Urinary bladder (tissue), 4 donors: ENCODE data around the gene HSPA12A. TPM values are rescaled to one million over a fixed set of nuclear protein-coding genes. Genes with fewer than 3 reads are reported as not detected.

ENCODE experiments used
- DNase-seq: peaks from one replicate; pipeline ENCODE4 v3.0.0-alpha.2; 2015; ENCODE audit errors: extremely low spot score
- H3K27ac ChIP-seq: one replicate; pipeline ENCODE4 v1.5.1; 2013; ENCODE audit warnings: low read depth, mild to moderate bottlenecking, moderate library complexity
- H3K36me3 ChIP-seq: one replicate; pipeline ENCODE4 v1.6.1; 2013; ENCODE audit warnings: mild to moderate bottlenecking, moderate library complexity; ENCODE audit not compliant: insufficient read depth
- H3K4me1 ChIP-seq: one replicate; pipeline ENCODE4 v1.6.1; 2013; ENCODE audit warnings: mild to moderate bottlenecking, moderate library complexity; ENCODE audit not compliant: insufficient read depth
- H3K4me3 ChIP-seq: one replicate; pipeline ENCODE4 v1.5.1; 2013; ENCODE audit warnings: low read depth, low read length
- WGBS: extraction: QIAGEN DNeasy Blood & Tissue Kit; methylation state at CpG from one replicate; pipeline ENCODE4 v1.1.7; 2013; 5-methylcytosine and 5-hydroxymethylcytosine counted together
- polyA plus RNA-seq: library from polyadenylated mRNA; stranded (reverse); fragments of 200-250 nt; gene quantifications from one replicate; pipeline ENCODE4 v1.2.3, GENCODE V29; 2013
- total RNA-seq: library from RNA; depleted of rRNA; stranded (reverse); fragments of >200 nt; gene quantifications from one replicate; pipeline ENCODE4 v1.2.3, GENCODE V29; 2014
- donor health status: healthy with polysubstance abuse.
- donor health status: healthy.

The HSPA12A gene
- total and polyA plus RNA-seq, 2 donors, result 9.1 to 24.4 TPM

DNA sequence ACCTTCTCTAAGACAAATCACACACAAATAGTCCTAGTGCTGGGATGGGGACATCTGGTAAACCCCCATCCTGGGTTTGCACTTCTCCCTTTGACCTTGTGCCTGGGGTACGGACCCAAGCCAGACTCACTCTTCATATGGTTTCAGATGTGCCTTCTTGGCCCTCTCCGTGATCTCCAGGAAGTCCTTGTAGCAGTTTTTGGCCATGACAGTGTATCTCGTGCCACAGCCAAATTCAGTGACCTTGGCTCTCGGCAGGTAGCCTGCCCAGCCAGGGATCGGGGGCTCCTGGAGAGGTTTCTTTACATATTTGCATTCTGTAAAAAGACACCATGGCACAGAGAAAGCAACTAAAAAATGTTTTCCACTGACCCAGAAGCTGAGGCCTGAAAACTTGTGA, 77.7 kb downstream of the HSPA12A start:
- WGBS, result 93% methylated on average over 5 of the region's 5 CpGs
- no peak overlapping the region for H3K27ac ChIP-seq
- no peak for DNase-seq

DNA sequence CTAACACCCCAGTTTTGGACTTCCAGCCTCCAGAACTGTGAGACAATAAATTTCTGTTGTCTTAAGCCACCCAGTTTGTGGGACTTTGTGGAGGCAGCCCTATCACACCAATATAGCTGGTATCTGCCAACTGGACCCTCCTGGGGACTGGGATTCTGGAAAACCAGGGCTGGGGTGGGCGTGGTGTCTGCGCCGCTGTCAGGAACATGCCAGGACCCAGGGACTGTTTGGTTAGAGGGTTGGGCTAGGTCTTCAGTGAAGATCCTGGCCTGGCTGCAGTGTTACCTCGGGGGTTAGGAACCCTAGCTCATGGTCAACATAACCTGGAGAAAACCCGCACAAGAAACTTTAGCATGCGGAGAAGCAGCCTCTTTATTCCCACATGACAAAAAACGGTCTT, 79.0 kb downstream of the HSPA12A start:
- Histone ChIP-seq H3K4me1 (no peaks in the 10 kb centered on the region), H3K27ac (no peak overlapping the region), H3K36me3 (no peaks in the 10 kb centered on the region), H3K4me3 (no peak overlapping the region)
- no peak for DNase-seq
- WGBS, result 95% methylated on average over 7 of the region's 7 CpGs

More for the DNA sequence above, 77.7 kb downstream of the HSPA12A start:
- no peak overlapping the region for H3K4me3 ChIP-seq
- no peaks in the 10 kb centered on the region for H3K36me3 ChIP-seq
- H3K4me1 ChIP-seq, result no peaks in the 10 kb centered on the region

DNA sequence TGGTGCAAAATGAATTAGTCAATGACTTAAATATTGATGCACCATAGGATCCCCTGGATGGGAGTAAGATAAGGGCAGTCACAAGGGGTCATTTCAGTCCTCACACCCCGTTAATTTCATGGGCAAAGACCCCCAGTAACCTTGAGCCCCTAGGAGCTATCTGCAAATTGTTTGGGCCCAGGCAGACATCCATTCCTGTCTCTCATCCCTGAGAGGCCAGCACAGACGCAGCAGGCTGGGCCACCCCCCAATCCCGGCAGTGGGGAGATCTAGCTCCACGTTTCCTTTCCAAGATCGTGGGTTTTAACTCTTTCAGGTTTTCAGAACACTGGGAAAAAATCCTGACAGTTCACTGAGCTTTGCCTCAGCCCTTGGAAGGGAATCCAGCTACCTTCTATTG, 81.5 kb downstream of the HSPA12A start:
- no peak for DNase-seq
- WGBS, result 30% methylated on average over 5 of the region's 5 CpGs
- Histone ChIP-seq H3K36me3 (no peaks in the 10 kb centered on the region), H3K27ac (no peak overlapping the region), H3K4me3 (no peak overlapping the region), H3K4me1 (no peaks in the 10 kb centered on the region)

DNA sequence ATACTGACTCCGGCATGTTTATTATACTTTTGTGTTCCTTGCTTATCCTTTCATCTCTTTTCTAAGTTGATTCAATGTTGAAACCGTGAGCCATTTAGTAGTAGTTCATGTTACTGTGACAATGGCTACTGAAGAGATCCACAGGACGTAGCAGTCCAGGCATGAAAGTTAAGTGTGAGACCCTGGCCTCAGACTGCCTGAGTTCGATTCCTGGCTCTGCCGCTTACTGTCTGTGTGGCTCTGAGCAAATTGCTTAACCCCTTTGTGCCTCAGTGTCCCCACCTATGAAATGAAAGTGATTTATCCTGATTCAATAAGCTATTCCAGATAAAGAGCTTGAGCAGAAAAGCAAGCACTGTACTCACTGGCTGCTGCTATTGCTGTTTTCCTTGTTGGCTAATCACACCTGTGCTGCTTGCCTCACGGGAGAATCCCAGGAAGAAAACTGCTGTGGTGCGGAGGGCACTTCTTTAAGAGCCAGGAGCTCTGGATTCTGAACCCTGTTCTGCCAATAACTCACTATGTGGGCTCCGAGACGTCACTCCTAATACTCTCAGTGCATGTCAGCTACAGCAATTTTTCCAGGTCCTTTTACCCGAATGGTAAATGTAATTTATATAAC, 83.2 kb downstream of the HSPA12A start:
- Histone ChIP-seq H3K27ac (no peak overlapping the region), H3K4me1 (no peaks in the 10 kb centered on the region), H3K4me3 (no peak overlapping the region), H3K36me3 (no peaks in the 10 kb centered on the region)
- 79% methylated on average over 10 of the region's 10 CpGs for WGBS
- no peak for DNase-seq

DNA sequence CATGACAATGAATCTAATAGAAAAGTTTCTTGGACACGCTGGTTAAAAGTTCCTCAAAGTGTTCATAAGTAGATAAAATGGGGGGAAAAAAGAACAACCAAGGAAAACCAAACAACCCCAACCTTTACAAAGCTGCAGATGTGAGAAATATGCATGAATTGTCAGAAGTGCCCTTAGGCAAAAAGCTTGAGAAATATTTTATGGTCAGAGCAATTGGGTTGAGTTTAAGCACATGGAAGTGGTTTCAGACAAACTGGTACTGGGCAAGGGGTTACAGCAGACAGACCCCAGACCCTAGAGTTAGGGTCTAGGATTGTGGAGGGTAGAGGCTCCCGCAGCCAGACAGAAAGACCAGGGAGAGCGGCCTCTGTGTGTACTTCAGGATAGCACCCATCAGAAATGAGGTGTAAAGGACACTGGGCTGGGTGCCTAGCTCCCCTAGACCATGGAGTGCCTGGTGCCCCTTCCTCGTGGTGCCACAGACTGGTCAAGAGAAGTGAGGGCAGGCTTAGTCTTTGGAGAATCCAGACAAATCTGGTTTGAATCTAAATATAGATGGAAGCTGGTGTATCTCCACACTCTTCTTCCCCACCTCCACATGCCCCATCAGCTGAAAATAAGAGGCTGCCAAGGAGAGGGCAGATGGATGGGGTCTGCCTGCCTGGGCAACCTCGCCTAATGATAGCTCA, 84.4 kb downstream of the HSPA12A start:
- WGBS, result 87% methylated on average over 5 of the region's 5 CpGs
- Histone ChIP-seq H3K36me3 (no peaks in the 10 kb centered on the region), H3K4me3 (no peak overlapping the region), H3K27ac (no peak overlapping the region), H3K4me1 (no peaks in the 10 kb centered on the region)
- DNase-seq, result no peak

DNA sequence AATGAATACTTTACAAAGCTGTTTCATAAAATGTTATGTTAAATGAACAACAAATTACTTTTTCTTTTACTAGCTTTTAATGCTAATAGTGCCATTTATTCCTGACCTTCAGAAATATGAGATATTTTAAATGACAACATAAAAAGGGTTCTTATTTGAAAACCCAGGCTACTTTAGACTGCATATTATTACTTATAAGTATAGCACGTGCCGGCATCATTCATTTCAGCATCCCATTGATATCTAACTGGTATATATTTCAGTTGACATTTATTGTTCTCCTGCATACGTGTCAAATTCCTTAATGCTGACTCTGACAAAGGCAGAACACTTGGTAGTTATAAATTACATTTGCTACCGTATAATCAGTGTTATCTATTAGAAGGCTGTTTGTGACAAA, 86.3 kb downstream of the HSPA12A start:
- 70% methylated on average over 4 of the region's 4 CpGs for WGBS
- DNase-seq, result no peak
- H3K36me3 ChIP-seq, result no peaks in the 10 kb centered on the region

DNA sequence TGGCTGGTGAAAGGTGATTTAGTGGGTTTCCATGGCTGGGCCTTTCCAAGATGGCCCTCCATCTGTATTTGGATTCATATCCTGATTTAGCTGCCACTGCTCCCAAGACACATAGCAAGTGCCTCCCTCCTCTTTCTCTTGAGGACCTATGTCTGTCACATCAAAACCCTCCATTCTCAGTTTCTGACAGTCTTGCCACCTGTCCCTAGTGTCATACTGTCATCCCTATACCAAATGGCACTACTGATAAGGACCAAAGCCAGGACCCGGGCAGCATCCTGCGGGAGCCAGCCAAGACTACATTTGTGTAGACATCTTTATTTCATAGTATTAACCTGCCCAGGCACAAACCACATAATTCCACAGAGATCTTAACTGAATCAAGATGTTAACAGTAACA, 86.8 kb downstream of the HSPA12A start:
- Histone ChIP-seq H3K27ac (no peak overlapping the region), H3K4me1 (no peaks in the 10 kb centered on the region), H3K36me3 (no peaks in the 10 kb centered on the region), H3K4me3 (no peak overlapping the region)
- DNase-seq, result no peak
- WGBS, result 64% methylated on average over 2 of the region's 2 CpGs

More for the DNA sequence above, 86.3 kb downstream of the HSPA12A start:
- Histone ChIP-seq H3K4me1 (no peaks in the 10 kb centered on the region), H3K4me3 (no peak overlapping the region), H3K27ac (no peak overlapping the region)

DNA sequence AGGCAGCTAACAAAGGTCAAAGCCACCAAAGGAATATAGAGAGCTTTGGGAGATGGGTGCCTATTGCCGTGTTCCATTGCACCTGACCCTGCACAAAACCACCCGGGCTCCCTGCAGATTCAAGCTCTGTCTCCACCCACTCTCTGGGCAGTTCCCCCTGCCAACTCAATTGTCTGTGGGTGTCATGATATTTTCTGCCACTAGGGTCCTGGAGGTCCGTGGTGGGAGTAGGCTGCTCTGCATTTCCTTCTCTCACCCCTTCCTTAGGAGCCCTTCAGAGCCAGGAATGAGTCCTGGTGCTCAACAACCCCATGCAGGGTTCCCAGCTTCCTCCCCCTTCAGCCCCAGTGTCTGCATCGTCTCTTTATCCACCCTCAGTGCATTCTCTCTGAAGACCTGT, 87.5 kb downstream of the HSPA12A start:
- WGBS, result 59% methylated on average over 4 of the region's 4 CpGs
- DNase-seq, result no peak
- no peak overlapping the region for H3K27ac ChIP-seq

DNA sequence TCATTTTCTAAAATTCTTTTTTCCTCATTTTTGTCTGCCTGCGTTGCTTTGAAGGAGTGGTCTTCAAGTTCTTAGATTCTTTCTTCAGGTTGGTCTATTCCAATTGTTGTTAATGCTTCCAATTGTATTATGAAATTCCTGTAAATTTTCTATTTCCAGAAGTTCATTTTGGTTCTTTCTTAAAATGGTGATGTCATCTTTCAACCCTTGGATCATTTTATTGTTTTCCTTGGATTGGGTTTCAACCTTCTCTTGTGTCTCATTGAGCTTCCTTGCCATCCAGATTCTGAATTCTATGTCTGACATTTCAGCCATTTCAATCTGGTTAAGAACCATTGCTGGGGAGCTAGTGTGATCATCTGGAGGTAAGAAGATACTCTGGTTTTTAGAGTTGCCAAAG, 88.5 kb downstream of the HSPA12A start:
- Histone ChIP-seq H3K36me3 (no peaks in the 10 kb centered on the region), H3K4me3 (no peak overlapping the region), H3K4me1 (no peaks in the 10 kb centered on the region), H3K27ac (no peak overlapping the region)
- 96% methylated on average over 1 of the region's 1 CpG for WGBS
- DNase-seq, result no peak

More for the DNA sequence above, 87.5 kb downstream of the HSPA12A start:
- no peaks in the 10 kb centered on the region for H3K36me3 ChIP-seq
- H3K4me3 ChIP-seq, result no peak overlapping the region
- no peaks in the 10 kb centered on the region for H3K4me1 ChIP-seq

DNA sequence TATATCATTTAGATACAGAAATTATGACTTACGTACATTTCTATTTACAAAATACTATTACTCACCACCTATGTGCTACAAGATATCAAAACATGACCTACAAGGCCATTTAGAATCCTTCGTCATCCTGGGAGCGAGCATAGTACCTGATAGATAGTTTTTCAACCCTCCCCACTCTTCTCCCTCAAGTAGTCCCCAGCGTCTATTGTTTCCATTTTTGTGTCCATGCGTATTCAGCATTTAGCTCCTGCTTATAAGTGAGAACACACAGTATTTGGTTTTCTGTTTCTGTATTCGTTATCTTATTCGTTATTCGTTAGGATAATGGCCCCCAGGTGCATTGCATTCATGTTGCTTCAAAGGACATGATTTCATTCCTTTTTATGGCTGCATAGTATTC, 93.5 kb downstream of the HSPA12A start:
- H3K4me1 ChIP-seq, result no peaks in the 10 kb centered on the region
- WGBS, result 80% methylated on average over 8 of the region's 8 CpGs
- no peak overlapping the region for H3K4me3 ChIP-seq
- H3K36me3 ChIP-seq, result no peaks in the 10 kb centered on the region
- no peak for DNase-seq
- H3K27ac ChIP-seq, result no peak overlapping the region

DNA sequence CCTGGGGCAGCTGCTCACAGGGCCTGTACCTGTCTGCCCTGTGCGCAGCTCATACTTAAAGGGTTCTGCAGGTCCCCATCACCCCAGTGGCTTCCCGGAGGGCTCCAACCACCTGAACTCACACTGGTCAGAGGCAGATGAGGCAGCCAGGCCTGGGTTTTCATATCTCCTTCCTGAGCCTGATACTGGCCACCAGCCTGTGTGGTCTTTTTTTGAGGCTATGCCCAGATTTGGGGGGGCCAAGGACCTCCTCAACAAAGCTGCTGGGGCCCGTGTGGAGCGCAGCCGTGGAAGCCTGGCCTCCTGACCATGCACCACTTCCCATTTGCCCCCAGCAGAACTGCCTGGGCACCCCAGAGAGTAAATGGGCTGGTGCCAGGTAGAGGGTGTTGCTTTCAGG, 95.9 kb downstream of the HSPA12A start:
- no peaks in the 10 kb centered on the region for H3K36me3 ChIP-seq
- H3K4me3 ChIP-seq, result no peak overlapping the region
- WGBS, result 83% methylated on average over 5 of the region's 5 CpGs
- H3K4me1 ChIP-seq, result no peaks in the 10 kb centered on the region
- DNase-seq, result no peak
- no peak overlapping the region for H3K27ac ChIP-seq

DNA sequence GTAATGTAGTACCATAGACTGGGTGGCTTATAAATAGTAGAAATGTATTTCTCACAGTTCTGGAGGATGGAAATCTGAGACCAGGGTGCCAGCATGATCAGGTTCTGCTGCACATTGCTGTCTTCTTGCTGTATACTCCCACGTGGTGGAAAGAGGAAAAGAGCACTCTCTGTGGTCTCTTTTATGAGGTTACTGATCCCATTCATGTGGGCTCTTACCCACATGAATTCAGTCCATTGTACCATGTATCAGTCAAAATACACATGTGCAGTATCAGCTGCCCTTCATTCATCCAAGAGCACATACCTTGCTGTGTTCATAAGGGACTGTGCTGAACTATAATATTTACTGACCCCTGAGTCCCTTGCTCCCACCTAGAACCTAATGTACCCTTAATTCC, 104.5 kb downstream of the HSPA12A start:
- 5% methylated on average over 1 of the region's 1 CpG for WGBS
- no peaks in the 10 kb centered on the region for H3K36me3 ChIP-seq

DNA sequence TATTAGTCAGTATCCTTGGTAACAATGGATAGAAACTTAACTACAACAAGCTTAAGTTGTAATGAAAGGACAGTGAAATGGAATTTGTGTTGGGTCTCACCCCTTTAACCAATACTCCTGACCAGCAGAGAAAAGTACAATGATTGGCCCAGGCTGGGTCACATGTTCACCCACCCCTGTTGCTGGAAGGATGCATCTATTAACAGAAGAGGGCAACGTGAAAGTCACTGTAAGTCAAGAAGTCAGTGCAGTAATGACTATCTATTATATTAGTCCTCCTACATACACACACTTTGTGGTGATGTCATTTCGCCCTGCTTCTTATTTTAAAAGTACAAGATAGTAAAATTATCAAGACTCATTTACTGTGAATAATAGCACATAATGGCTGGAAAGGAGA, 105.4 kb downstream of the HSPA12A start:
- Histone ChIP-seq H3K36me3 (no peaks in the 10 kb centered on the region), H3K4me3 (no peak overlapping the region), H3K4me1 (no peaks in the 10 kb centered on the region), H3K27ac (no peak overlapping the region)
- WGBS, result 21% methylated on average over 2 of the region's 2 CpGs
- DNase-seq, result no peak

More for the DNA sequence above, 104.5 kb downstream of the HSPA12A start:
- DNase-seq, result no peak
- Histone ChIP-seq H3K27ac (no peak overlapping the region), H3K4me1 (no peaks in the 10 kb centered on the region), H3K4me3 (no peak overlapping the region)

DNA sequence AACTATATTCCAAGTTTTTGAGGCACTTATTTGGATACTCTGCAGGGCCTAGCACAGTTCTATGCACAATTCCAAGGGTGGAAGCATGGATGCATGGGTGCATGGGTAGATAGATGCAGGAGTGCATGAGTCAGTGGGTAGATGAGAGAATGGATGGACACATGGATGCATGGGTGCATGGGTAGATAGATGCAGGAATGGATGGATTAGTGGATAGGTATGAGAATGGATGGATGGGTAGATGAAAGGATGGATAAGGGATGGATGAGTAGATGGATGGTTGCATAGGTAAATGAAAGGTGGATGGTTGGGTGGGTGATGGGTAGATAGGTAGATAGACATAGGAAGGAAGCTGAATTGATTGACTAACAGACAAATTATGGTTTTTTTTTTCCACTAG, 106.0 kb downstream of the HSPA12A start:
- H3K4me3 ChIP-seq, result no peak overlapping the region
- no peaks in the 10 kb centered on the region for H3K36me3 ChIP-seq
- H3K27ac ChIP-seq, result no peak overlapping the region
- DNase-seq, result no peak
- no peaks in the 10 kb centered on the region for H3K4me1 ChIP-seq
